Hepatocyte (in vitro differentiated cells): ENCODE data around the gene ITGB2. TPM values are rescaled to one million over a fixed set of nuclear protein-coding genes. Genes with fewer than 3 reads are reported as not detected.

Source experiments
- DNase-seq: peaks from one replicate; pipeline ENCODE4 v3.0.0-alpha.2; 2016; ENCODE audit warnings: low spot score
- H2AFZ ChIP-seq: fragments of 200-600 bp; sonication (generic); 2 replicates; pipeline ENCODE4 v1.6.0; 2016; ENCODE audit warnings: antibody characterized with exemption, mild to moderate bottlenecking
- H3K27ac ChIP-seq: fragments of 200-600 bp; sonication (generic); 2 replicates; pipeline ENCODE4 v1.5.1; 2016; ENCODE audit warnings: mild to moderate bottlenecking
- H3K27me3 ChIP-seq: fragments of 200-600 bp; sonication (generic); 2 replicates; pipeline ENCODE4 v1.6.1; 2016
- H3K36me3 ChIP-seq: fragments of 200-600 bp; sonication (generic); replicated peaks from 2 replicates; pipeline ENCODE4 v1.5.1; 2016; ENCODE audit warnings: low read depth; ENCODE audit not compliant: insufficient read depth
- H3K4me1 ChIP-seq: fragments of 200-600 bp; sonication (generic); 2 replicates; pipeline ENCODE4 v1.5.1; 2016; ENCODE audit warnings: mild to moderate bottlenecking, moderate library complexity; ENCODE audit not compliant: insufficient read depth
- H3K4me2 ChIP-seq: fragments of 200-600 bp; sonication (generic); 2 replicates; pipeline ENCODE4 v1.6.0; 2016
- H3K4me3 ChIP-seq: fragments of 200-600 bp; sonication (generic); 2 replicates; pipeline ENCODE4 v1.5.1; 2016; ENCODE audit warnings: mild to moderate bottlenecking
- H3K79me2 ChIP-seq: fragments of 200-600 bp; sonication (generic); 2 replicates; pipeline ENCODE4 v1.6.0; 2017; ENCODE audit warnings: mild to moderate bottlenecking
- H3K9me2 ChIP-seq: fragments of 200-600 bp; sonication (generic); replicated peaks from 2 replicates; pipeline ENCODE4 v1.6.0; 2017; ENCODE audit warnings: mild to moderate bottlenecking; ENCODE audit not compliant: insufficient read depth
- H3K9me3 ChIP-seq: fragments of 200-600 bp; sonication (generic); 2 replicates; pipeline ENCODE4 v1.5.1; 2016; ENCODE audit warnings: low read depth, mild to moderate bottlenecking
- H4K20me1 ChIP-seq: fragments of 200-600 bp; sonication (generic); 2 replicates; pipeline ENCODE4 v1.6.0; 2016; ENCODE audit warnings: mild to moderate bottlenecking; ENCODE audit not compliant: insufficient read depth, poor library complexity, severe bottlenecking
- EZH2 ChIP-seq: fragments of 200-600 bp; sonication (generic); IDR thresholded peaks from 2 replicates; pipeline ENCODE4 v1.6.1; 2016; ENCODE audit warnings: antibody characterized with exemption, mild to moderate bottlenecking, borderline replicate concordance
- EZH2phosphoT487 ChIP-seq: fragments of 200-600 bp; sonication (generic); IDR thresholded peaks from one replicate; pipeline ENCODE4 v1.6.1; 2018; ENCODE audit warnings: antibody characterized with exemption, mild to moderate bottlenecking, low read depth, moderate library complexity; ENCODE audit not compliant: unreplicated experiment, severe bottlenecking
- WGBS: methylation state at CpG from one replicate; pipeline ENCODE4 v1.1.6; 2016; ENCODE audit warnings: low lambda C conversion rate; ENCODE audit errors: missing lambda C conversion rate; 5-methylcytosine and 5-hydroxymethylcytosine counted together
- polyA plus RNA-seq: library from polyadenylated mRNA; unstranded; fragments of >200 nt; fragmentation: Nextera tagmentation; extraction: Ambion mirVana; gene quantifications from 2 replicates; pipeline ENCODE4 v1.2.1, GENCODE V29; 2016
- total RNA-seq: library from RNA; depleted of rRNA; stranded (reverse); fragments of >200 nt; gene quantifications from 2 replicates; pipeline ENCODE4 v1.2.3, GENCODE V29; 2014
- TF ChIP-seq, protein P1 (sequence below): fragments of 200-600 bp; sonication (generic); IDR thresholded peaks from 2 replicates; pipeline ENCODE4 v1.5.1; 2016; ENCODE audit warnings: antibody characterized with exemption, mild to moderate bottlenecking; ENCODE audit not compliant: poor library complexity

ITGB2 gene
- total and polyA plus RNA-seq, 2 experiments from 2014 or later: 3.8 to 4.2 TPM

DNA sequence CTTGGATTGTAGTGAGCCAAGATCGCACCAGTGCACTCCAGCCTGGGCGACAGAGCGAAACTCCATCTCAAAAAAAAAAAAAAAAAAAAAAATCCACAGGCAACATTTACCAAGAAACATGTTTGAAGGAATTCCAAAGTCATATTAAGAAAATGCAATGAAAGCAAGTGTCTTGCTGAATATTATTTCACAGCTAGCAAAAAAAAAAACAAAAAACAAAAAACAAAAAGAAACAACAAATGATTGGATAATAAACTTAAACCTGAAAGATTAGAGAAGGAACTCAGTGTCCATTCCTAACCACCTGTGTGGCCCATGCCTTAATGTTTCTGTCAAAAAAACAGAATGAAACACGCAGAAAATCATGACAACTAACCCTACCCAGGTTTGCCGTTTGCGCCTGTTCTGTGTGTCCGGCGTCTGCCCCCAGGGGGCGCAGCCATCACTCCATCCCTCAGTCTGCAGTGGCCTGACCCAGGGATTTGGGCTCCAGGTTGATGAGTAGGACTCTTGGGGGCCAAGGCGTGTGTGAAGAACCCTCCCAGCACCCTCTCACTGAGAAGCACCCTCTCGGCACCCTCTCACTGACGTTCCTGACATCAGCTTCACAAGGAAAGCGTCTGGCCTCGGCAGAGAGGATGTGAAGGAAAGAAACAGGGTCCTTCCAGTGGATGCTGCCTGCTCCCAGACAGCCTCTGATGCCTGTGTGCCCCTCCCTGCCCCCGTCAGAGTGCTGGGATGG is 28.0 kb downstream of the ITGB2 start:
- Histone ChIP-seq H3K27me3 (no peaks in the 10 kb centered on the region), H3K9me3 (no peaks in the 10 kb centered on the region), H3K4me3 (no peak overlapping the region), H2AFZ (no peak overlapping the region), H3K36me3 (no peaks in the 10 kb centered on the region), H4K20me1 (no peaks in the 10 kb centered on the region), H3K4me2 (no peak overlapping the region), H3K9me2 (no peaks in the 10 kb centered on the region), H3K4me1 (no peaks in the 10 kb centered on the region), H3K27ac (no peak overlapping the region), H3K79me2 (no peaks in the 10 kb centered on the region)
- DNase-seq: peak; percentile 66
- WGBS: 48% methylated on average over 15 of the region's 15 CpGs
- TF ChIP-seq EZH2: no peak
- TF ChIP-seq, protein P1, sequence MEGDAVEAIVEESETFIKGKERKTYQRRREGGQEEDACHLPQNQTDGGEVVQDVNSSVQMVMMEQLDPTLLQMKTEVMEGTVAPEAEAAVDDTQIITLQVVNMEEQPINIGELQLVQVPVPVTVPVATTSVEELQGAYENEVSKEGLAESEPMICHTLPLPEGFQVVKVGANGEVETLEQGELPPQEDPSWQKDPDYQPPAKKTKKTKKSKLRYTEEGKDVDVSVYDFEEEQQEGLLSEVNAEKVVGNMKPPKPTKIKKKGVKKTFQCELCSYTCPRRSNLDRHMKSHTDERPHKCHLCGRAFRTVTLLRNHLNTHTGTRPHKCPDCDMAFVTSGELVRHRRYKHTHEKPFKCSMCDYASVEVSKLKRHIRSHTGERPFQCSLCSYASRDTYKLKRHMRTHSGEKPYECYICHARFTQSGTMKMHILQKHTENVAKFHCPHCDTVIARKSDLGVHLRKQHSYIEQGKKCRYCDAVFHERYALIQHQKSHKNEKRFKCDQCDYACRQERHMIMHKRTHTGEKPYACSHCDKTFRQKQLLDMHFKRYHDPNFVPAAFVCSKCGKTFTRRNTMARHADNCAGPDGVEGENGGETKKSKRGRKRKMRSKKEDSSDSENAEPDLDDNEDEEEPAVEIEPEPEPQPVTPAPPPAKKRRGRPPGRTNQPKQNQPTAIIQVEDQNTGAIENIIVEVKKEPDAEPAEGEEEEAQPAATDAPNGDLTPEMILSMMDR: peak; percentile 79
- TF ChIP-seq EZH2phosphoT487: no peak

- H3K79me2 ChIP-seq: no peaks in the 10 kb centered on the region
- no peak for DNase-seq
These were observed 28.6 kb downstream of the ITGB2 start for GRCh38 chr21:44892095-44892494.

DNA sequence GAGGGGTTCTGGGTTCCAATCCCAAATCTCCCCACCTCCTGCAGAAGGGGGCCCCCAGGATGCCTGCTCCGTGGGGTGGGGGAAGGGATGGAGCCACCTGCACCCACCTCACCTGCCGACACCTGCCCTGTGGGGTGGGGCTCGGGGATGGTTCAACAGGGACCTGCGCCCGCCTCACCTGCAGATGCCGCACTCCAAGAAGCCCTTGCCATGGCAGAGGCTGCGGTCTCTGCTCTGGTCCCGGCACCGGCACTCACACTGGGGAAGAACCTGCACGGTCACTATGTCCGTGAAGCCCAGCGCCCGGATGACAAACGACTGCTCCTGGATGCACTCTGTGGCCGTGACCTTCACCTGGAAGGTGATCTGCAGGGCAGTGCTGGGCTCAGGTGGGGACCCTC is 29.1 kb downstream of the ITGB2 start:
- TF ChIP-seq EZH2 (no peak), EZH2phosphoT487 (no peak)
- TF ChIP-seq, protein P1: no peak
- Histone ChIP-seq H3K79me2 (no peaks in the 10 kb centered on the region), H3K4me1 (no peaks in the 10 kb centered on the region), H3K9me2 (no peaks in the 10 kb centered on the region), H3K27me3 (no peaks in the 10 kb centered on the region), H3K9me3 (no peaks in the 10 kb centered on the region), H3K4me2 (no peak overlapping the region), H4K20me1 (no peaks in the 10 kb centered on the region), H3K27ac (no peak overlapping the region), H2AFZ (no peak overlapping the region), H3K4me3 (no peak overlapping the region), H3K36me3 (no peaks in the 10 kb centered on the region)
- DNase-seq: no peak
- WGBS: 90% methylated on average over 14 of the region's 15 CpGs

More at GRCh38 chr21:44892095-44892494, 28.6 kb downstream of the ITGB2 start:
- TF ChIP-seq EZH2phosphoT487: no peak
- TF ChIP-seq EZH2: no peak
- TF ChIP-seq, protein P1: no peak
- no peak overlapping the region for H3K4me2 ChIP-seq
- no peaks in the 10 kb centered on the region for H3K36me3 ChIP-seq
- H3K27ac ChIP-seq: no peak overlapping the region
- no peaks in the 10 kb centered on the region for H3K9me3 ChIP-seq
- no peak overlapping the region for H2AFZ ChIP-seq
- WGBS: 89% methylated on average over 16 of the region's 19 CpGs
- no peaks in the 10 kb centered on the region for H3K4me1 ChIP-seq
- no peaks in the 10 kb centered on the region for H3K27me3 ChIP-seq
- no peaks in the 10 kb centered on the region for H3K9me2 ChIP-seq
- H4K20me1 ChIP-seq: no peaks in the 10 kb centered on the region
- no peak overlapping the region for H3K4me3 ChIP-seq
